Naive B cell (primary cell): ENCODE data around the gene LRRC70. TPM values are rescaled to one million over a fixed set of nuclear protein-coding genes. Genes with fewer than 3 reads are reported as not detected.
"Not testable (repeated sequence)": the region's sequence is repeated elsewhere in the genome, so short reads cannot be mapped to it uniquely, and the experiment has no call there.

Experiments used
- ATAC-seq, 2 donors: fragments of 150-1000 bp; cut with Tn5 transposase; 2 replicates each; pipeline ENCODE4 v1.10.0; 2021; ENCODE audit warnings: low read depth in 2 of 2, mild to moderate bottlenecking in 2 of 2, moderate library complexity in 2 of 2
- DNase-seq: peaks from one replicate; pipeline ENCODE4 v3.0.0; 2022
- H3K27ac Mint-ChIP-seq, 6 donors: one replicate each; pipeline ENCODE4 v1.8.0; 2020 to 2022; ENCODE audit warnings: mild to moderate bottlenecking in 6 of 6, mixed read lengths in 6 of 6, moderate library complexity in 5 of 6, inconsistent platforms in 2 of 6
- H3K27me3 Mint-ChIP-seq, 3 donors: one replicate each; pipeline ENCODE4 v1.8.0; 2021 to 2022; ENCODE audit warnings: mixed read lengths in 3 of 3, mild to moderate bottlenecking in 1 of 3
- H3K36me3 Mint-ChIP-seq, 2 donors: one replicate each; pipeline ENCODE4 v1.8.0; 2020 to 2022; ENCODE audit warnings: mixed read lengths in 2 of 2, inconsistent platforms in 1 of 2, mild to moderate bottlenecking in 1 of 2
- H3K4me1 Mint-ChIP-seq, 3 donors: one replicate each; pipeline ENCODE4 v1.8.0; 2020 to 2022; ENCODE audit warnings: mixed read lengths in 3 of 3, inconsistent platforms in 1 of 3, mild to moderate bottlenecking in 1 of 3, moderate library complexity in 1 of 3
- H3K4me3 Mint-ChIP-seq, 8 donors: one replicate each; pipeline ENCODE4 v1.8.0; 2020 to 2022; ENCODE audit warnings: mild to moderate bottlenecking in 8 of 8, mixed read lengths in 8 of 8, moderate library complexity in 8 of 8, inconsistent platforms in 2 of 8
- H3K9me3 Mint-ChIP-seq, 7 donors: one replicate each; pipeline ENCODE4 v1.8.0; 2020 to 2022; ENCODE audit warnings: mixed read lengths in 7 of 7, mild to moderate bottlenecking in 5 of 7, inconsistent platforms in 2 of 7, moderate library complexity in 1 of 7
- polyA plus RNA-seq, 6 donors: library from polyadenylated mRNA; unstranded; fragments of 300-500 nt; fragmentation: Illumina TruSeq; gene quantifications; one replicate each; pipeline ENCODE4 v1.2.3, GENCODE V29; 2021; ENCODE audit warnings: low read depth in 6 of 6

LRRC70 gene
- polyA plus RNA-seq, 6 donors from 2014 or later: 0.61 to 2.4 (median 0.93) TPM; not detected in 1

- not testable (repeated sequence) for H3K4me3 Mint-ChIP-seq, H3K27me3 Mint-ChIP-seq, H3K4me1 Mint-ChIP-seq, H3K9me3 Mint-ChIP-seq, ATAC-seq, DNase-seq, H3K36me3 Mint-ChIP-seq
- peak overlapping the region in 1 of 6 donors; percentile 82 for H3K27ac Mint-ChIP-seq
These were observed 45.8 kb downstream of the LRRC70 start for GRCh38 chr5:62624436-62624835.

DNA sequence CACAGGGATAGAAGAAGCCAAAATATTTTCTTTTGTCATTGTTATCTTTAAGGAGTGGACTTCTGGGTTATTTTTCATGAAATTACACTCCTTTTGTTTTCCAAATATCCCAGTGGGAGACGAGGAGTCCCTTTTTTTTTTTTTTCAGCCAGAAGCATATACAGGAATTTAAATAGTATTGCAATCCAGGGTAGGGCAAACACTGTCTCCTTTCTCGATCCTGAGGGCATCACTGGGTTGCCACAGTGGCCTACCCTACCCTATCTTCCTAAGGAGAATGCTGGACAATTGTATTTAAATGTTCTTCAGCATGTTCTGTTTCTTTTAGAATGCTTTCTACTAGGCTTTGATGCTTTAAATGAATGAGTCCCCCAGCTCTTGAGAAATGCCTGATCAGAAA lies 47.9 kb downstream of the LRRC70 start:
- Mint-ChIP-seq H3K4me1 (no peaks in the 10 kb centered on the region), H3K9me3 (no peaks in the 10 kb centered on the region), H3K4me3 (no peak overlapping the region), H3K27me3 (no peaks in the 10 kb centered on the region), H3K27ac (peak overlapping the region in 1 of 6 donors; percentile 7), H3K36me3 (peaks cover 0 to 16% of the 10 kb centered on the region in 2 donors)
- no peak for ATAC-seq
- no peak for DNase-seq

- no peaks in the 10 kb centered on the region for H3K9me3 Mint-ChIP-seq
- H3K4me3 Mint-ChIP-seq: no peak overlapping the region
- DNase-seq: no peak
- no peaks in the 10 kb centered on the region for H3K4me1 Mint-ChIP-seq
- peaks cover 0 to 16% of the 10 kb centered on the region in 2 donors for H3K36me3 Mint-ChIP-seq
- no peak for ATAC-seq
- no peaks in the 10 kb centered on the region for H3K27me3 Mint-ChIP-seq
- no peak overlapping the region for H3K27ac Mint-ChIP-seq
These were observed 48.5 kb downstream of the LRRC70 start for GRCh38 chr5:62627121-62627520.

DNA sequence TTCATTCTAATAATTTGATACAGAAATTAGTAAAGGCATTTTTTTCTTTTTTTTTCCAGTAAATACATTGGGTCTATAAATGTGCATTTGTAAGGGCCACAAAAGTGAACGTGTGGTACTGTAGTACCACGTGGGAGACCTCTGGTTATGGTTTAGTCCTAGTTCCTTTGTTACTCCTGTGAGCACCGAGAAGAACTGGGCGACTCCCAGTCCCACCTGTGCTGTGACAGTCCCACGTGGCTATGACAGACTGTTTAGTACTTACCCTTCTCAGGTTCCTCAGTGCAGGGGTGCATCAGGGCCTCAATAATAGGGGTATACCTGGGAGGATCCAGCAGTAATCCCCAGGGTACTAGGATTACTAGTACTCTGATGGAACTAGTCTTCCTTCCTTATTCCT lies 49.3 kb downstream of the LRRC70 start:
- DNase-seq (no peak), ATAC-seq (no peak)
- Mint-ChIP-seq H3K36me3 (peaks cover 0 to 16% of the 10 kb centered on the region in 2 donors), H3K9me3 (no peaks in the 10 kb centered on the region), H3K27me3 (no peaks in the 10 kb centered on the region), H3K27ac (peak overlapping the region in 1 of 6 donors; percentile 81), H3K4me3 (no peak overlapping the region), H3K4me1 (no peaks in the 10 kb centered on the region)

Other genes with a start within 250 kb of the LRRC70 start
- gene DIMT1, start 174.9 kb upstream of the LRRC70 start, polyA plus RNA-seq: 10 to 100 TPM; 36.4 to 52.6 (median 44.7) TPM
- 10 to 100 TPM in 4 of 6 donors, 1 to 10 TPM in 2; 8.3 to 12.1 (median 10.4) TPM for gene IPO11, start 166.1 kb upstream of the LRRC70 start, polyA plus RNA-seq